OCI-LY3 (cell line): Measurements from ENCODE around the gene SVOPL.

Experiments used
- H2AFZ ChIP-seq: fragments of 200-600, 300-600 bp; shearing (Covaris generic); 2 replicates; pipeline ENCODE4 v1.6.0; 2014; ENCODE audit warnings: antibody characterized with exemption, low read depth, low read length
- H3K27ac ChIP-seq: fragments of 200-600, 300-600 bp; sonication (generic); 2 replicates; pipeline ENCODE4 v1.5.1; 2014; ENCODE audit warnings: mild to moderate bottlenecking, low read length, moderate library complexity, mixed read lengths
- H3K27me3 ChIP-seq: fragments of 200-600, 300-600 bp; sonication (generic); 2 replicates; pipeline ENCODE4 v1.6.1; 2014; ENCODE audit warnings: low read depth, low read length, mixed read lengths
- H3K36me3 ChIP-seq: fragments of 200-600, 300-600 bp; sonication (generic); replicated peaks from 2 replicates; pipeline ENCODE3; 2014; ENCODE audit warnings: low read depth, low read length, mixed read lengths
- H3K4me1 ChIP-seq: fragments of 300-600, 200-600 bp; sonication (generic); 2 replicates; pipeline ENCODE4 v1.6.1; 2014; ENCODE audit warnings: low read length, mixed read lengths
- H3K4me2 ChIP-seq: fragments of 200-600, 300-600 bp; sonication (generic); 2 replicates; pipeline ENCODE4 v1.6.1; 2014; ENCODE audit warnings: low read length, mixed read lengths
- H3K4me3 ChIP-seq: fragments of 300-600, 200-600 bp; sonication (generic); 2 replicates; pipeline ENCODE4 v1.5.1; 2014; ENCODE audit warnings: antibody characterized with exemption, mild to moderate bottlenecking, low read length, moderate library complexity
- H3K79me2 ChIP-seq: fragments of 300-600, 200-600 bp; shearing (Covaris generic); 2 replicates; pipeline ENCODE4 v1.6.1; 2014; ENCODE audit warnings: mild to moderate bottlenecking, low read length, mixed read lengths
- H3K9ac ChIP-seq: fragments of 300-600, 200-600 bp; shearing (Covaris generic); 2 replicates; pipeline ENCODE4 v1.6.0; 2014; ENCODE audit warnings: mild to moderate bottlenecking, low read length, moderate library complexity
- H3K9me3 ChIP-seq: fragments of 200-600, 300-600 bp; shearing (Covaris generic); 2 replicates; pipeline ENCODE4 v1.6.1; 2014; ENCODE audit warnings: low read length, mixed read lengths; ENCODE audit not compliant: insufficient read depth
- H4K20me1 ChIP-seq: fragments of 200-600, 300-600 bp; sonication (generic); 2 replicates; pipeline ENCODE4 v1.6.1; 2016; ENCODE audit warnings: low read length, mixed read lengths; ENCODE audit not compliant: insufficient read depth
- CTCF ChIP-seq: fragments of 200-600, 300-600 bp; sonication (generic); IDR thresholded peaks from 2 replicates; pipeline ENCODE4 v1.5.1; 2014; ENCODE audit warnings: antibody characterized with exemption, low read length, low read depth
- EZH2phosphoT487 ChIP-seq: fragments of 200-600 bp; shearing (Covaris generic); IDR thresholded peaks from 2 replicates; pipeline ENCODE4 v1.6.1; 2018; ENCODE audit warnings: antibody characterized with exemption, mixed run types, low read depth

Gene SVOPL

GRCh38 chr7:138679793-138680192 is 21.4 kb downstream of the SVOPL start:
- no peak overlapping the region for H2AFZ ChIP-seq
- H3K4me2 ChIP-seq: no peak overlapping the region

GRCh38 chr7:138670594-138670993 is 30.6 kb downstream of the SVOPL start:
- Histone ChIP-seq H3K4me2 (no peak overlapping the region), H3K36me3 (no peaks in the 10 kb centered on the region), H2AFZ (no peak overlapping the region), H3K27me3 (peaks cover 20% of the 10 kb centered on the region), H3K79me2 (no peaks in the 10 kb centered on the region), H3K9me3 (no peaks in the 10 kb centered on the region), H4K20me1 (no peaks in the 10 kb centered on the region), H3K4me1 (no peaks in the 10 kb centered on the region), H3K9ac (no peak overlapping the region), H3K27ac (no peak overlapping the region), H3K4me3 (no peak overlapping the region)
- TF ChIP-seq CTCF (no peak), EZH2phosphoT487 (no peak)

More at GRCh38 chr7:138679793-138680192, 21.4 kb downstream of the SVOPL start:
- H3K27me3 ChIP-seq: 0 out of 2 replicates have a peak, but pooled peaks cover 3% of the 10 kb centered on the region
- H3K4me3 ChIP-seq: no peak overlapping the region
- no peaks in the 10 kb centered on the region for H3K79me2 ChIP-seq
- H3K9ac ChIP-seq: no peak overlapping the region
- TF ChIP-seq CTCF (no peak), EZH2phosphoT487 (no peak)
- no peaks in the 10 kb centered on the region for H3K36me3 ChIP-seq
- H4K20me1 ChIP-seq: no peaks in the 10 kb centered on the region
- peaks cover 3% of the 10 kb centered on the region; the same call in 1 of the 2 replicates for H3K4me1 ChIP-seq
- no peaks in the 10 kb centered on the region for H3K9me3 ChIP-seq
- no peak overlapping the region for H3K27ac ChIP-seq

GRCh38 chr7:138669364-138669763 is 31.8 kb downstream of the SVOPL start:
- Histone ChIP-seq H3K4me2 (no peak overlapping the region), H2AFZ (no peak overlapping the region), H3K27me3 (peaks cover 20% of the 10 kb centered on the region), H3K4me1 (no peaks in the 10 kb centered on the region), H4K20me1 (no peaks in the 10 kb centered on the region), H3K79me2 (no peaks in the 10 kb centered on the region), H3K36me3 (no peaks in the 10 kb centered on the region), H3K4me3 (no peak overlapping the region), H3K27ac (no peak overlapping the region), H3K9me3 (no peaks in the 10 kb centered on the region), H3K9ac (no peak overlapping the region)
- no peak for TF ChIP-seq CTCF
- TF ChIP-seq EZH2phosphoT487: no peak

- H3K36me3 ChIP-seq: no peaks in the 10 kb centered on the region
- H2AFZ ChIP-seq: no peak overlapping the region
- TF ChIP-seq CTCF: no peak
- H3K9me3 ChIP-seq: no peaks in the 10 kb centered on the region
- H3K27ac ChIP-seq: no peak overlapping the region
- no peak overlapping the region for H3K4me2 ChIP-seq
- no peak overlapping the region for H3K9ac ChIP-seq
- no peak overlapping the region for H3K4me3 ChIP-seq
- H3K27me3 ChIP-seq: peaks cover 20% of the 10 kb centered on the region
- H4K20me1 ChIP-seq: no peaks in the 10 kb centered on the region
- H3K79me2 ChIP-seq: no peaks in the 10 kb centered on the region
- H3K4me1 ChIP-seq: no peaks in the 10 kb centered on the region
Observed at GRCh38 chr7:138668946-138669345, 32.2 kb downstream of the SVOPL start.
